Measurements from ENCODE around the gene NAXE. TPM values are rescaled to one million over a fixed set of nuclear protein-coding genes. Genes with fewer than 3 reads are reported as not detected.

Gene NAXE
- total RNA-seq, 1 experiment from 2014 or later: 261 TPM

DNA sequence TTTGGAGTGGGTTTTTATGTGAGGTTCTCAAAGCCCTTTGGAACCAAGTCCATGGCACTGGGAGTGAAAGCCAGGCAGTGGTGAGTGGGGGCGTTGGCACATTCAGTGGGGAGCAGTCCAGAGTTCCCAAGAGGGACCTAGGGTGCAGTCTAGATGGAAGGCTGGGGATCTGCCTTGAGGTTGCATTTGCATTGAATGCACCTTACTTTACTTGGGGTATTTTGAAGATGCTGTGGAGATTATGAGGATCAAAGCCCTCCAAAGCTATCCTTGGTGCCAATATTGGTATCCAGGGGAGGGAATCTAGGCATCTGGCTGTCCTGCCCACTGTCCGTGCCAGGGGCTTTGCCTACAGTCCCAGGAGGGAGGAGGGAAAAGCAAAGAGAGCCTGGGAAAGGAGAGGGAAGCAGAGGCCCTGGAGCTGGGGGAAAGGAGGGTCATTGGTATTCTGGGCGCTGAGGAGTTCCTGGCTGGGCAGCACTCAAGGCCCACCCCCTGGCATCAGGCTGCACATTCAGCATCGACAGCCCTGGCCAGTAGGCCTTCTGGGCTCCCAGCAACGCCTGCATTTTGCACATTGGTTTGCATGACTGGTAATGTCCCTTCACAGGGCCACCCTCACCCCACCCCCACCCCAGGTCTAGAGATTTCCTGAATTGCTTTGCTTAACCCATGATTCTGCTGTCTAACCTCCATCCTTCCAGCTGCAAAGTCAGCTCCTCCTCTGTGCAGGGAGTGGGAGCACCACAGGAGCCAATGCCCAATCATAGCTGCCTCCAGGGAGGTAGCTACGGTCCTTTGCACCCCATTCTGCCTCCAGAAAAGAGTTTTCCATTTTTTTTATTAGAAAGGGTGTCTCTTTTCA, 49.5 kb downstream of the NAXE start:
- DNase-seq (no peak), ATAC-seq (no peak)
- intact Hi-C loops (cut with micrococcal nuclease): no loop called here
- H3K27ac ChIP-seq (ENCODE audit: low read length): no peak overlapping the region
- H3K4me3 ChIP-seq (ENCODE audit: low read length): no peak overlapping the region
- no peak overlapping the region for H3K9ac ChIP-seq (ENCODE audit: low read length)
- H3K36me3 ChIP-seq (ENCODE audit: low read depth, low read length): no peaks in the 10 kb centered on the region
- no peak overlapping the region for H3K4me2 ChIP-seq (ENCODE audit: low read length)
- peaks cover 36% of the 10 kb centered on the region for H3K27me3 ChIP-seq (ENCODE audit: low read length)
- no peaks in the 10 kb centered on the region for H3K9me2 ChIP-seq (replicated peaks; ENCODE audit: low read length)
- BruUV-seq (replicated peaks): no TSS peak
- no peaks in the 10 kb centered on the region for H3F3A ChIP-seq (ENCODE audit: low read length, unreplicated experiment)
- POLR2A ChIA-PET (ENCODE audit: unreplicated experiment): interaction anchor here (0.5 kb wide), 1 partner anchor 184 kb away, joined by 4 read pairs; no protein-coding TSS in a partner anchor
- H3K79me2 ChIP-seq (ENCODE audit: low read length): no peaks in the 10 kb centered on the region
- TF ChIP-seq EZH2phosphoT487 (IDR thresholded peaks at IDR 0.05; ENCODE audit: borderline replicate concordance, low read length) (no peak), EZH2 (IDR thresholded peaks at IDR 0.05; ENCODE audit: low read length, unreplicated experiment) (no peak)
- TF ChIP-seq, protein P1, sequence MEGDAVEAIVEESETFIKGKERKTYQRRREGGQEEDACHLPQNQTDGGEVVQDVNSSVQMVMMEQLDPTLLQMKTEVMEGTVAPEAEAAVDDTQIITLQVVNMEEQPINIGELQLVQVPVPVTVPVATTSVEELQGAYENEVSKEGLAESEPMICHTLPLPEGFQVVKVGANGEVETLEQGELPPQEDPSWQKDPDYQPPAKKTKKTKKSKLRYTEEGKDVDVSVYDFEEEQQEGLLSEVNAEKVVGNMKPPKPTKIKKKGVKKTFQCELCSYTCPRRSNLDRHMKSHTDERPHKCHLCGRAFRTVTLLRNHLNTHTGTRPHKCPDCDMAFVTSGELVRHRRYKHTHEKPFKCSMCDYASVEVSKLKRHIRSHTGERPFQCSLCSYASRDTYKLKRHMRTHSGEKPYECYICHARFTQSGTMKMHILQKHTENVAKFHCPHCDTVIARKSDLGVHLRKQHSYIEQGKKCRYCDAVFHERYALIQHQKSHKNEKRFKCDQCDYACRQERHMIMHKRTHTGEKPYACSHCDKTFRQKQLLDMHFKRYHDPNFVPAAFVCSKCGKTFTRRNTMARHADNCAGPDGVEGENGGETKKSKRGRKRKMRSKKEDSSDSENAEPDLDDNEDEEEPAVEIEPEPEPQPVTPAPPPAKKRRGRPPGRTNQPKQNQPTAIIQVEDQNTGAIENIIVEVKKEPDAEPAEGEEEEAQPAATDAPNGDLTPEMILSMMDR (conservative IDR thresholded peaks at IDR 0.05; ENCODE audit: low read depth, low read length): no peak
- H3K9me3 ChIP-seq (ENCODE audit: low read length): no peaks in the 10 kb centered on the region
- CTCF ChIA-PET: no interaction called here
- H4K20me1 ChIP-seq (ENCODE audit: low read length): no peaks in the 10 kb centered on the region
- H2AFZ ChIP-seq (ENCODE audit: low read length): no peak overlapping the region
- H3K4me1 ChIP-seq (ENCODE audit: insufficient read depth, low read length): peaks cover 15% of the 10 kb centered on the region

DNA sequence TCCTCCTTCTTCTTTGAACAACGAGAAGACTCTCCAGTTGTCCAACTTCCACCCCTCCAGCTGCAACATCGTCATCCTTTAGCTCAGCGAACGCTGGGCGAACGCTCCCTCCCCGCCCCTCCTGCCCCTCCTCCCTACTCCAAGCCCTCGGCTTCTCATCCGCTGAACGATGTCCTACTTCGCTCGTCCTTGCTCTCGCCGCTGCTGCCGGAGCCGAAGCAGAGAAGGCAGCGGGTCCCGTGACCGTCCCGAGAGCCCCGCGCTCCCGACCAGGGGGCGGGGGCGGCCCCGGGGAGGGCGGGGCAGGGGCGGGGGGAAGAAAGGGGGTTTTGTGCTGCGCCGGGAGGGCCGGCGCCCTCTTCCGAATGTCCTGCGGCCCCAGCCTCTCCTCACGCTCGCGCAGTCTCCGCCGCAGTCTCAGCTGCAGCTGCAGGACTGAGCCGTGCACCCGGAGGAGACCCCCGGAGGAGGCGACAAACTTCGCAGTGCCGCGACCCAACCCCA, 50.2 kb downstream of the NAXE start, which contains the start of gene BCAN:
Gene BCAN, plus strand, starts transcription at position 357 of the 504 bp plus-strand sequence. CDS start 3,938 bp downstream, outside the sequence.
- H2AFZ ChIP-seq (ENCODE audit: low read length): no peak within 1 kb of the TSS
- H3K4me1 ChIP-seq (ENCODE audit: insufficient read depth, low read length): peaks cover 15% of the 10 kb centered on the region
- ChIA-PET CTCF (no interaction called here), POLR2A (ENCODE audit: unreplicated experiment) (interaction anchor here (0.5 kb wide), 1 partner anchor 184 kb away, joined by 4 read pairs; no protein-coding TSS in a partner anchor)
- H3F3A ChIP-seq (ENCODE audit: low read length, unreplicated experiment): no peaks in the 10 kb centered on the region
- peaks cover 31% of the 10 kb centered on the region for H3K27me3 ChIP-seq (ENCODE audit: low read length)
- no TSS peak for BruUV-seq (replicated peaks)
- ATAC-seq (no peak), DNase-seq (no peak)
- no peaks in the 10 kb centered on the region for H3K36me3 ChIP-seq (ENCODE audit: low read depth, low read length)
- no peak within 1 kb of the TSS for H3K4me3 ChIP-seq (ENCODE audit: low read length)
- no peak within 1 kb of the TSS for H3K4me2 ChIP-seq (ENCODE audit: low read length)
- no peak within 1 kb of the TSS for H3K9ac ChIP-seq (ENCODE audit: low read length)
- H3K9me2 ChIP-seq (replicated peaks; ENCODE audit: low read length): no peaks in the 10 kb centered on the region
- H3K27ac ChIP-seq (ENCODE audit: low read length): no peak within 1 kb of the TSS
- no peaks in the 10 kb centered on the region for H4K20me1 ChIP-seq (ENCODE audit: low read length)
- no peaks in the 10 kb centered on the region for H3K79me2 ChIP-seq (ENCODE audit: low read length)
- TF ChIP-seq EZH2 (IDR thresholded peaks at IDR 0.05; ENCODE audit: low read length, unreplicated experiment): no peak
- TF ChIP-seq EZH2phosphoT487 (IDR thresholded peaks at IDR 0.05; ENCODE audit: borderline replicate concordance, low read length): no peak
- TF ChIP-seq, protein P1 (conservative IDR thresholded peaks at IDR 0.05; ENCODE audit: low read depth, low read length): no peak
- intact Hi-C loops (cut with micrococcal nuclease): no loop called here
- no peaks in the 10 kb centered on the region for H3K9me3 ChIP-seq (ENCODE audit: low read length)

Measured in PC-3 (cell line).